OCI-LY1 (cell line): Measurements from ENCODE around the gene ESPNL.

ENCODE experiments used
- H2AFZ ChIP-seq: fragments of 200-600 bp; sonication (generic), shearing (Covaris generic); 2 replicates; pipeline ENCODE4 v1.6.0; 2014; ENCODE audit warnings: antibody characterized with exemption, mild to moderate bottlenecking, low read length
- H3F3A ChIP-seq: fragments of 200-600 bp; sonication (generic), shearing (Covaris generic); 2 replicates; pipeline ENCODE4 v1.6.0; 2014; ENCODE audit warnings: mild to moderate bottlenecking, antibody characterized with exemption, low read length, moderate library complexity; ENCODE audit not compliant: insufficient read depth
- H3K27ac ChIP-seq: fragments of 200-600 bp; sonication (generic); 2 replicates; pipeline ENCODE4 v1.5.1; 2014; ENCODE audit warnings: low read length, mixed run types, mild to moderate bottlenecking, low read depth; ENCODE audit not compliant: poor library complexity, severe bottlenecking
- H3K27me3 ChIP-seq: fragments of 200-600 bp; sonication (generic); 2 replicates; pipeline ENCODE4 v1.6.0; 2014; ENCODE audit warnings: antibody characterized with exemption, mild to moderate bottlenecking, low read length, moderate library complexity; ENCODE audit not compliant: insufficient read depth
- H3K36me3 ChIP-seq: fragments of 200-600 bp; sonication (generic); 2 replicates; pipeline ENCODE4 v1.6.1; 2014; ENCODE audit warnings: mild to moderate bottlenecking, antibody characterized with exemption, low read length, moderate library complexity, mixed read lengths; ENCODE audit not compliant: insufficient read depth
- H3K4me1 ChIP-seq: fragments of 200-600 bp; sonication (generic); 2 replicates; pipeline ENCODE4 v1.5.1; 2014; ENCODE audit warnings: mild to moderate bottlenecking, low read length, moderate library complexity; ENCODE audit not compliant: insufficient read depth, severe bottlenecking
- H3K4me2 ChIP-seq: fragments of 200-600 bp; sonication (generic), shearing (Covaris generic); 2 replicates; pipeline ENCODE4 v1.6.1; 2014; ENCODE audit warnings: low read length
- H3K4me3 ChIP-seq: fragments of 200-600 bp; sonication (generic); 2 replicates; pipeline ENCODE4 v1.5.1; 2014; ENCODE audit warnings: low read length, low read depth, mild to moderate bottlenecking, mixed read lengths; ENCODE audit not compliant: poor library complexity, severe bottlenecking
- H3K79me2 ChIP-seq: fragments of 200-600 bp; shearing (Covaris generic); 2 replicates; pipeline ENCODE4 v1.6.1; 2016; ENCODE audit warnings: mixed run types, low read length, mixed read lengths; ENCODE audit not compliant: insufficient read depth
- H3K9ac ChIP-seq: fragments of 200-600 bp; sonication (generic), shearing (Covaris generic); 2 replicates; pipeline ENCODE4 v1.6.1; 2014; ENCODE audit warnings: mild to moderate bottlenecking, low read length, mixed read lengths
- H3K9me2 ChIP-seq: fragments of 200-600 bp; sonication (generic), shearing (Covaris generic); 2 replicates; pipeline ENCODE4 v1.6.1; 2014; ENCODE audit warnings: low read depth, mild to moderate bottlenecking, low read length, mixed read lengths
- H3K9me3 ChIP-seq: fragments of 200-600 bp; shearing (Covaris generic); 2 replicates; pipeline ENCODE4 v1.6.1; 2014; ENCODE audit warnings: low read length, mixed read lengths
- H4K20me1 ChIP-seq: fragments of 200-600 bp; sonication (generic), shearing (Covaris generic); 2 replicates; pipeline ENCODE4 v1.6.0; 2016; ENCODE audit warnings: mild to moderate bottlenecking, low read length; ENCODE audit not compliant: insufficient read depth
- CTCF ChIP-seq: fragments of 200-600 bp; sonication (generic), shearing (Covaris generic); IDR thresholded peaks from 2 replicates; pipeline ENCODE4 v1.5.1; 2017; ENCODE audit warnings: mild to moderate bottlenecking, antibody characterized with exemption, low read length, moderate library complexity, mixed read lengths
- EZH2 ChIP-seq: fragments of 200-600 bp; sonication (generic), shearing (Covaris generic); IDR thresholded peaks from 2 replicates; pipeline ENCODE4 v1.8.0; 2017; ENCODE audit warnings: borderline replicate concordance, mixed run types, mild to moderate bottlenecking, antibody characterized with exemption, low read length, moderate library complexity, mixed read lengths

ESPNL gene

GRCh38 chr2:238149841-238150572 is 49.9 kb downstream of the ESPNL start:
- Histone ChIP-seq H3K4me1 (peaks cover 4% of the 10 kb centered on the region), H3K4me2 (no peak overlapping the region), H3K4me3 (no peak overlapping the region), H3K9me3 (no peaks in the 10 kb centered on the region), H2AFZ (no peak overlapping the region), H3F3A (no peaks in the 10 kb centered on the region), H3K27me3 (peaks cover 7% of the 10 kb centered on the region; the same call in 1 of the 2 replicates), H3K9ac (no peak overlapping the region), H3K79me2 (no peaks in the 10 kb centered on the region), H3K9me2 (no peaks in the 10 kb centered on the region), H3K27ac (no peak overlapping the region), H3K36me3 (no peaks in the 10 kb centered on the region; the same call in 1 of the 2 replicates), H4K20me1 (no peaks in the 10 kb centered on the region)
- TF ChIP-seq EZH2 = no peak
- no peak for TF ChIP-seq CTCF

GRCh38 chr2:238150686-238151085 is 50.5 kb downstream of the ESPNL start:
- Histone ChIP-seq H3K4me2 (no peak overlapping the region), H3K36me3 (no peaks in the 10 kb centered on the region; the same call in 1 of the 2 replicates), H2AFZ (no peak overlapping the region), H3F3A (no peaks in the 10 kb centered on the region), H4K20me1 (no peaks in the 10 kb centered on the region), H3K4me3 (no peak overlapping the region), H3K27me3 (peaks cover 7% of the 10 kb centered on the region; the same call in 1 of the 2 replicates), H3K79me2 (no peaks in the 10 kb centered on the region), H3K9me3 (no peaks in the 10 kb centered on the region), H3K27ac (no peak overlapping the region), H3K9me2 (no peaks in the 10 kb centered on the region), H3K9ac (no peak overlapping the region), H3K4me1 (peaks cover 4% of the 10 kb centered on the region)
- TF ChIP-seq EZH2 (no peak), CTCF (no peak)

- H3K79me2 ChIP-seq = no peaks in the 10 kb centered on the region
- H3K4me1 ChIP-seq = peaks cover 4% of the 10 kb centered on the region
- H3F3A ChIP-seq = no peaks in the 10 kb centered on the region
- peaks cover 7% of the 10 kb centered on the region; the same call in 1 of the 2 replicates for H3K27me3 ChIP-seq
- no peak overlapping the region for H3K27ac ChIP-seq
- no peaks in the 10 kb centered on the region for H3K9me2 ChIP-seq
- TF ChIP-seq CTCF (no peak), EZH2 (no peak)
- no peaks in the 10 kb centered on the region; the same call in 1 of the 2 replicates for H3K36me3 ChIP-seq
- H4K20me1 ChIP-seq = no peaks in the 10 kb centered on the region
- no peak overlapping the region for H3K4me2 ChIP-seq
- H3K4me3 ChIP-seq = no peak overlapping the region
- no peak overlapping the region for H2AFZ ChIP-seq
- no peak overlapping the region for H3K9ac ChIP-seq
- no peaks in the 10 kb centered on the region for H3K9me3 ChIP-seq
These were observed 51.1 kb downstream of the ESPNL start for GRCh38 chr2:238151205-238151604.
